Activated CD4-positive, alpha-beta memory T cell treated with anti-CD3 and anti-CD28 coated beads for 36 hours (primary cell): Measurements from ENCODE around the gene F11R. TPM values are rescaled to one million over a fixed set of nuclear protein-coding genes. Genes with fewer than 3 reads are reported as not detected.
"Not testable (repeated sequence)": the region's sequence is repeated elsewhere in the genome, so short reads cannot be mapped to it uniquely, and the experiment has no call there.

Source experiments
- CTCF ChIA-PET: fragments of 350-600 bp; sonication (Branson Sonifier 250); formaldehyde crosslinking; loops from one replicate; lab custom pipeline; 2021; ENCODE audit warnings: antibody characterized with exemption, inconsistent platforms; lab: Charles Lee
- POLR2A ChIA-PET: fragments of 350-600 bp; sonication (Branson Sonifier 250); formaldehyde crosslinking; loops from one replicate; lab custom pipeline; 2021; ENCODE audit warnings: antibody characterized with exemption; lab: Charles Lee
- DNase-seq: peaks from one replicate; pipeline ENCODE4 v3.0.0-alpha.2; 2020
- H3K27ac Mint-ChIP-seq: one replicate; pipeline ENCODE4 v1.8.0; 2021; ENCODE audit warnings: mixed read lengths
- H3K27me3 Mint-ChIP-seq: one replicate; pipeline ENCODE4 v1.8.0; 2021; ENCODE audit warnings: mixed read lengths
- H3K36me3 Mint-ChIP-seq: one replicate; pipeline ENCODE4 v1.8.0; 2021; ENCODE audit warnings: mixed read lengths
- H3K4me1 Mint-ChIP-seq: one replicate; pipeline ENCODE4 v1.8.0; 2021; ENCODE audit warnings: low read depth, mixed read lengths
- H3K4me3 Mint-ChIP-seq: one replicate; pipeline ENCODE4 v1.8.0; 2021; ENCODE audit warnings: mild to moderate bottlenecking, mixed read lengths
- H3K9me3 Mint-ChIP-seq: one replicate; pipeline ENCODE4 v1.8.0; 2021; ENCODE audit warnings: mixed read lengths
- intact Hi-C: fragments of 100-400 bp; cut with micrococcal nuclease; formaldehyde crosslinking; loops from one replicate; pipeline ENCODE4 v1.15.1; 2023
- total RNA-seq, 2 experiments: library from RNA; stranded (reverse); gene quantifications; one replicate each; pipeline ENCODE4 v1.2.3, GENCODE V29; 2021

The F11R gene
- total RNA-seq, 2 experiments from 2014 or later, result 21.3 to 25.3 TPM

DNA sequence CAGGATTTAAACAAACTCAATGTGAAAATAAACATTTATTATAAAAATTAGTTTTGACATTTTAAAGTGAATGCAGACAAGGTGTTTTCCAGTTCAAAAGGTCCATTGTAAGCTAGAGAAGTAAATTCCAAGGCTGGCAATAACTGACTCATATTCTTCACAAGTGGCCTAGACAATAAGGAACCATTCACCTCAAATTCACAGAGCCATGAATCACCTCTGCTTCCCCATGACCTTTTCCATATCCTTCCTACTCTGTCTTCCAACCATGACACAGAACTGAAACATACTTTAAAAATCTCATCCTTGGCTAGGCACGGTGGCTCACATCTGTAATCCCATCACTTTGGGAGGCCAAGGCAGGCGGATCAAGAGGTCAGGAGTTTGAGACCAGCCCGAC, 24.8 kb downstream of the F11R start:
- intact Hi-C loops, result loop anchor here (2.0 to 10.0 kb wide), 3 partner anchors 49 to 101 kb away; partner anchors contain the start of genes ARHGAP30 and USF1
- H3K27me3 Mint-ChIP-seq, result no peaks in the 10 kb centered on the region
- no peaks in the 10 kb centered on the region for H3K9me3 Mint-ChIP-seq
- peaks cover 8% of the 10 kb centered on the region for H3K36me3 Mint-ChIP-seq
- H3K4me1 Mint-ChIP-seq, result peaks cover 22% of the 10 kb centered on the region
- DNase-seq, result no peak
- ChIA-PET CTCF (interaction anchor here (1.1 to 4.4 kb wide), 10 partner anchors 8 to 201 kb away, joined by 3 to 65 read pairs (median 10); partner anchors contain the start of genes F11R, KLHDC9, TSTD1 and USF1), POLR2A (no interaction called here)
- H3K27ac Mint-ChIP-seq, result no peak overlapping the region
- H3K4me3 Mint-ChIP-seq, result no peak overlapping the region

GRCh38 chr1:160993544-160994193, 27.3 kb downstream of the F11R start:
- Mint-ChIP-seq H3K27me3 (no peaks in the 10 kb centered on the region), H3K36me3 (peaks cover under 1% of the 10 kb centered on the region), H3K9me3 (no peaks in the 10 kb centered on the region), H3K4me1 (peaks cover 26% of the 10 kb centered on the region), H3K4me3 (no peak overlapping the region), H3K27ac (no peak overlapping the region)
- peak; percentile 18 for DNase-seq
- CTCF ChIA-PET, result no interaction called here
- POLR2A ChIA-PET, result no interaction called here
- intact Hi-C loops, result loop anchor here (10.0 kb wide), 1 partner anchor 51 kb away; the partner anchor contains the start of gene USF1

GRCh38 chr1:160992036-160992435, 28.9 kb downstream of the F11R start:
- H3K9me3 Mint-ChIP-seq, H3K36me3 Mint-ChIP-seq, H3K4me3 Mint-ChIP-seq, DNase-seq, H3K27me3 Mint-ChIP-seq, POLR2A ChIA-PET, H3K27ac Mint-ChIP-seq: not testable (repeated sequence)
- CTCF ChIA-PET, result interaction anchor here (0.6 to 2.8 kb wide), 2 partner anchors 19 to 155 kb away, joined by 3 to 21 read pairs; no protein-coding TSS in a partner anchor
- peaks cover 24% of the 10 kb centered on the region for H3K4me1 Mint-ChIP-seq
- intact Hi-C loops, result loop anchor here (10.0 kb wide), 1 partner anchor 53 kb away; the partner anchor contains the start of gene USF1

DNA sequence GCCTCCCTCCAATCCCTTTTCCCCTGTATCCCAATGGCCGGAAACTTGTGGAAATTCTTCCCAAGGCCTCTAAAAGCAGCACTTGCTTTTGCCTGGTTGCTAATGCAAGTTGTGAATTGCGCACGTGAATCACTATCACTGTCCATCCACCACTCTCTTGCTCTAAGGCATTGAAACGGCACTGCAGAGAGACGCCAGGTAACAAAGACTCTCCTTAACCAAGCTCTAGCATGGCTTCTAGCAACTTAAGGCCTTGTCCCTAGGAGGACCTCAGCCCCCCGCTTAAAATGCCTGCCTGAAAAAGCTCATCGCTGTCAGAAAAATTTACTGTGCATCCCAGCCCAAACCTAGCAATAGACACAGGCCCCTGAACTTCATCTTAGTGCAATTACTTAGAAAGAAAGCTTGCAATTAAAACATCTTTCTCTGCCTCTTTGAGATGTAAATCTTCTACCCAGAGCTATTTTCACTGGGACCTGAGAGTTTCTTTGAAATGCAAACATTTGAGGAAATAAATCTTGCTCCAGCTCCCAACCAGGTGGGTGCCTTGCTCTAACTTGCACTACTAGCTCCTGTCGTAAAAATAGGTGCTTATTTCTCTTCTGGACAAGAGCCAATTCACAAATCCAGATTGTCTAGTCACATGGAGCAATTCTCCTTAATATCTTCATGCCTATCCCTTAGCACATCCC, 33.4 kb downstream of the F11R start:
- Mint-ChIP-seq H3K36me3 (no peaks in the 10 kb centered on the region), H3K27me3 (peaks cover 6% of the 10 kb centered on the region), H3K27ac (no peak overlapping the region), H3K4me3 (no peak overlapping the region), H3K4me1 (peaks cover 4% of the 10 kb centered on the region), H3K9me3 (peaks cover 4% of the 10 kb centered on the region)
- ChIA-PET CTCF (interaction anchor here (0.6 to 5.3 kb wide), 12 partner anchors 10 to 264 kb away, joined by 3 to 25 read pairs (median 3); partner anchors contain the start of gene KLHDC9), POLR2A (no interaction called here)
- DNase-seq, result no peak
- intact Hi-C loops, result no loop called here

DNA sequence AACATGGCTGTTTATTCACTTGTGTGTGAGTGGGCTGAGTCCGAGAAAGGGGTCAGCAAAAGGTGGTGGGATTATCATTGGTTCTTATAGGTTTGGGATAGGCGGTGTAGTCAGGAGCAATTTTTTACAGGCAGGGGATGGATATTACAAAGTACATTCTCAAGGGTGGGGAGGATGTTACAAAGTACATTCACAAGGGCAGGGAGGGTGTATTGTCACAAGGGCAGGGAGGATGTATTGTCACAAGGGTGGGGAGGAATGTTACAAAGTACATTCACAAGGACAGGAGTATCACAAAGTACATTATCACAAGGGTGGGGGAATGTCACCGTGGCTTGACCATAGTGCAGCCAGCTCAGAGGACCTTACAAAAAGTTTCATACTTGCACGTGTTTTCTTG, 35.2 kb downstream of the F11R start:
- H3K9me3 Mint-ChIP-seq, result peaks cover 4% of the 10 kb centered on the region
- H3K27me3 Mint-ChIP-seq, result peaks cover 20% of the 10 kb centered on the region
- H3K36me3 Mint-ChIP-seq, result no peaks in the 10 kb centered on the region
- no peak overlapping the region for H3K4me3 Mint-ChIP-seq
- DNase-seq, result no peak
- no peak overlapping the region for H3K27ac Mint-ChIP-seq
- CTCF ChIA-PET, result no interaction called here
- POLR2A ChIA-PET, result no interaction called here
- H3K4me1 Mint-ChIP-seq, result peaks cover 10% of the 10 kb centered on the region
- intact Hi-C loops, result no loop called here

DNA sequence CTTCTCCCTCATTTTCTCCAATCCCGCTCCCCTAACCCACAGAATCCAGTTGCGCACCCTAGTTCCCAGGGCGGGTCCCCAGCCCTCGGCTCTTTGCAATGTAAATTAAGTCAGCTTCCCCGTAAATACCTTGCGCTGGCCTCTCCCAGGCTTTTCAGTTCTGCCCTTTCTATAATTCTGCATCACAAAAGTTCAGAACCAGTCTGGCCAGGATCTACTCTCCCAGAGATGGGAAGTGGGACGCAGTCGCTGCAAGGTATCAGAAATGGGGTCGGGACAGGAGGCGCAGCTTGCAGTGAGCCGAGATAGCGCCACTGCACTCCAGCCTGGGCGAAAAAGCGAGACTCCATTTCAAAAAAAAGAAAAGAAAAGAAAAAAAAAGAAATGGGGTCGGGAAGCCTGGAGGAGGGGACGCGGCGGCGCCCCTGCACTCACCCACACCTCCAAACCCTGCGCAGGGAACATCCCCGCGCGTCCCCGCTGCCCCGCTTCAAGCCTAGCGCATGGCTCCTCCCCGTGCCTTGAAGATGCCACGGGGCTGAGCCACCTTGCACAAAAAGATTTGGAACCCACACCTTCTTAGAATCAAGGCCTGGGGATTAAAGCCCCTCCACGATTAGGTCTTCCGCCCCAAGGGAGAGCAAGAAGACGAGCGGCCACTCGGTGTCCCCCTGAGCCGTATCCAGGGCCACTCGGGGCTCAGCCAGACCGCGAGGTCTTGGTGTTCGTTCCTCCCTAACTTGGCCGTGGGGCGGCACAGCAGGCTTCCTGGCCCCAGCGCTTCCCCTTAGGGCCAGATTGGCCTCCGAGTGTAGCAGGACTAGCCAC, 39.2 kb downstream of the F11R start:
- DNase-seq, result peak; percentile 15
- peaks cover 6% of the 10 kb centered on the region for H3K4me1 Mint-ChIP-seq
- peaks cover 23% of the 10 kb centered on the region for H3K27me3 Mint-ChIP-seq
- no peak overlapping the region for H3K27ac Mint-ChIP-seq
- intact Hi-C loops, result no loop called here
- POLR2A ChIA-PET, result no interaction called here
- H3K9me3 Mint-ChIP-seq, result peaks cover 4% of the 10 kb centered on the region
- CTCF ChIA-PET, result interaction anchor here (0.5 to 0.9 kb wide), 2 partner anchors 8 to 226 kb away, joined by 3 to 5 read pairs; no protein-coding TSS in a partner anchor
- H3K36me3 Mint-ChIP-seq, result no peaks in the 10 kb centered on the region
- peak overlapping the region; percentile 51 for H3K4me3 Mint-ChIP-seq

- no peak overlapping the region for H3K27ac Mint-ChIP-seq
- intact Hi-C loops, result no loop called here
- peaks cover 6% of the 10 kb centered on the region for H3K4me1 Mint-ChIP-seq
- H3K36me3 Mint-ChIP-seq, result no peaks in the 10 kb centered on the region
- POLR2A ChIA-PET, result no interaction called here
- peaks cover 23% of the 10 kb centered on the region for H3K27me3 Mint-ChIP-seq
- no peaks in the 10 kb centered on the region for H3K9me3 Mint-ChIP-seq
- CTCF ChIA-PET, result interaction anchor here (0.7 to 2.0 kb wide), 5 partner anchors 11 to 144 kb away, joined by 3 to 9 read pairs (median 4); no protein-coding TSS in a partner anchor
- no peak for DNase-seq
- H3K4me3 Mint-ChIP-seq, result no peak overlapping the region
These were observed 41.7 kb downstream of the F11R start for GRCh38 chr1:160979286-160979685.

- ChIA-PET CTCF (interaction anchor here (1.0 to 2.0 kb wide), 4 partner anchors 12 to 144 kb away, joined by 3 to 9 read pairs (median 5); no protein-coding TSS in a partner anchor), POLR2A (no interaction called here)
- peaks cover 23% of the 10 kb centered on the region for H3K27me3 Mint-ChIP-seq
- H3K4me1 Mint-ChIP-seq, result peaks cover 6% of the 10 kb centered on the region
- DNase-seq, result no peak
- no peaks in the 10 kb centered on the region for H3K36me3 Mint-ChIP-seq
- intact Hi-C loops, result no loop called here
- no peaks in the 10 kb centered on the region for H3K9me3 Mint-ChIP-seq
- H3K27ac Mint-ChIP-seq, result no peak overlapping the region
- H3K4me3 Mint-ChIP-seq, result no peak overlapping the region
These were observed 42.4 kb downstream of the F11R start for GRCh38 chr1:160978510-160978927.

- DNase-seq, result no peak
- Mint-ChIP-seq H3K36me3 (no peaks in the 10 kb centered on the region), H3K9me3 (no peaks in the 10 kb centered on the region), H3K27ac (no peak overlapping the region), H3K27me3 (peaks cover 2% of the 10 kb centered on the region), H3K4me3 (no peak overlapping the region), H3K4me1 (peaks cover 11% of the 10 kb centered on the region)
- CTCF ChIA-PET, result interaction anchor here (1.3 to 1.9 kb wide), 3 partner anchors 15 to 24 kb away, joined by 3 to 6 read pairs (median 4); partner anchors contain the start of gene ITLN2
- POLR2A ChIA-PET, result no interaction called here
- intact Hi-C loops, result no loop called here
These were observed 45.9 kb downstream of the F11R start for GRCh38 chr1:160975026-160975425.

- DNase-seq, result no peak
- Mint-ChIP-seq H3K27me3 (peaks cover 3% of the 10 kb centered on the region), H3K4me1 (peaks cover 11% of the 10 kb centered on the region), H3K9me3 (no peaks in the 10 kb centered on the region), H3K36me3 (no peaks in the 10 kb centered on the region), H3K4me3 (no peak overlapping the region), H3K27ac (no peak overlapping the region)
- ChIA-PET POLR2A (no interaction called here), CTCF (interaction anchor here (0.9 to 2.5 kb wide), 2 partner anchors 19 to 22 kb away, joined by 3 to 5 read pairs; partner anchors contain the start of gene ITLN2)
- intact Hi-C loops, result no loop called here
These were observed 47.5 kb downstream of the F11R start for GRCh38 chr1:160973491-160973890.

GRCh38 chr1:160972939-160973338, 48.0 kb downstream of the F11R start:
- intact Hi-C loops, result no loop called here

More at GRCh38 chr1:160972939-160973338, 48.0 kb downstream of the F11R start:
- no peak overlapping the region for H3K4me3 Mint-ChIP-seq
- H3K36me3 Mint-ChIP-seq, result no peaks in the 10 kb centered on the region
- H3K9me3 Mint-ChIP-seq, result no peaks in the 10 kb centered on the region
- H3K27me3 Mint-ChIP-seq, result peaks cover 3% of the 10 kb centered on the region
- no peak for DNase-seq
- H3K27ac Mint-ChIP-seq, result no peak overlapping the region
- ChIA-PET POLR2A (no interaction called here), CTCF (interaction anchor here (0.6 to 2.5 kb wide), 2 partner anchors 18 to 19 kb away, joined by 3 to 5 read pairs; partner anchors contain the start of gene ITLN2)
- peaks cover 11% of the 10 kb centered on the region for H3K4me1 Mint-ChIP-seq
